GM19468 (cell line): ENCODE results near the gene S100A2.

ENCODE experiments used
- ATAC-seq: cut with Tn5 transposase; IDR thresholded peaks from one replicate; pipeline ENCODE4 v1.9.1; 2021; ENCODE audit warnings: mild to moderate bottlenecking, moderate library complexity, moderate number of reproducible peaks; ENCODE audit not compliant: unreplicated experiment; ENCODE audit errors: extremely low read depth

S100A2 gene

GRCh38 chr1:153565529-153566374, at the start of gene S100A2:
Gene S100A2, minus strand, starts transcription at chr1:153565844. Its CDS starts 1,967 bp downstream, at chr1:153563877.
- no peak for ATAC-seq

DNA sequence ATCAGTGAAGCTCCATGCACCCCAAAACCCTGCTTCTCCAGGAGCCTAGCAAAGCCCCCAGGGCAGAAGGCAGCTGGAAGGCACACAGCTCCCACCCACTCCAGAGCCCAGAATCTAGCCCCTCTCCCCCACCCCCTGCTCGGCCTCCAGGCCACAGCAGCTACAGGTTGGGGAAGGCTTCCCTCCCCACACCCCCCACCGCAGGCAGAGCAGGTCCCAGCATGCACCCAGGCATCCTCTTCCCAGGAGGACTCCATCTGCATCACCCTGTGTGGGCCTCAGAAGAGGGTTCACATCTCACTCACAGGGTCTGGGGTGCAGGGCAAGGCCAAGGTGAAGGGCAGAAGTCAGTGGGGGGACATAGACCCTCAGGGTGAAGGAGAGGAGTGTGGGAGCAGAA, 49.8 kb upstream of the S100A2 start:
- no peak for ATAC-seq

- no peak for ATAC-seq
Observed at GRCh38 chr1:153614906-153615305, 49.3 kb upstream of the S100A2 start.

DNA sequence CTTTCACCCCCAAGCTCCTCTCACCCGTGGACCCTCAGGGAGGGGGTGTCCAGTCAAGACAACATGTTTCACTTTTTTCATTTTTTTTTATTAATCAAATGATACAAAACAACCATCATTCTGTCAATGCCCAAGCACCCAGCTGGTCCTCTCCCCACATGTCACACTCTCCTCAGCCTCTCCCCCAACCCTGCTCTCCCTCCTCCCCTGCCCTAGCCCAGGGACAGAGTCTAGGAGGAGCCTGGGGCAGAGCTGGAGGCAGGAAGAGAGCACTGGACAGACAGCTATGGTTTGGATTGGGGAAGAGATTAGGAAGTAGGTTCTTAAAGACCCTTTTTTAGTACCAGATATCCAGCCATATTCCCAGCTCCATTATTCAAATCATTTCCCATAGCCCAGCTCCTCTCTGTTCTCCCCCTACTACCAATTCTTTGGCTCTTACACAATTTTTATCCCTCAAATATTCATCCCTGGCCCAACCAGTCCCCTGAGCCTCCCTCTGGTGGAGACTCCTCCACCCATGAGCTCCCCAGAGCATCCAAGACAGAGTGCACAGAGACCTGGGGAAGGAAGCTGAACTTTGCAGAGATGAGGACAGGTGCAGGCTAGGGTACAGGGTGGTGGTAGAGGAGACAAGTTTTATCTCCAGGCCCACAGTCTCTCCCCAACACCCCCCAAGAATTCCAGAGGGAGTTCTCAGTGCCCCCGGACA, 48.7 kb upstream of the S100A2 start:
- ATAC-seq = no peak

DNA sequence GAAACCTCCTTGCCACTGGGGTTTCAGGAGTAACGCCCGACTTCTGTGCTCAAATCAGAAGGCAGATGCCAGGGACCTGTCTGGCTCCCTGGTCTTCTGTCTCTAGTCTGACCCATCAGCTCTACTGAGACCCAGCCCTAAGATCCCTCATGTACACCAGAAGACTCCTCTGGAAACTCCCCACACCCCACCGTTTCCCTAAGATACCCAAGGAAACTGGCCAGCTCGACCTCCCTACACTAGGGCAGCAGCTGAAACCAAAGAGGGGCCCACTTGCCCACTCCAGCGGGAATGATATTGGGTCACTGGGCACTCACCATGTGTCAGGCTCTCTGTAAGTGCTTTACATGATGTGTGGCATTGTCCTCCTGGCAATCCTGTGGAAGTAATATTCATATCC, 47.8 kb upstream of the S100A2 start:
- ATAC-seq = no peak

DNA sequence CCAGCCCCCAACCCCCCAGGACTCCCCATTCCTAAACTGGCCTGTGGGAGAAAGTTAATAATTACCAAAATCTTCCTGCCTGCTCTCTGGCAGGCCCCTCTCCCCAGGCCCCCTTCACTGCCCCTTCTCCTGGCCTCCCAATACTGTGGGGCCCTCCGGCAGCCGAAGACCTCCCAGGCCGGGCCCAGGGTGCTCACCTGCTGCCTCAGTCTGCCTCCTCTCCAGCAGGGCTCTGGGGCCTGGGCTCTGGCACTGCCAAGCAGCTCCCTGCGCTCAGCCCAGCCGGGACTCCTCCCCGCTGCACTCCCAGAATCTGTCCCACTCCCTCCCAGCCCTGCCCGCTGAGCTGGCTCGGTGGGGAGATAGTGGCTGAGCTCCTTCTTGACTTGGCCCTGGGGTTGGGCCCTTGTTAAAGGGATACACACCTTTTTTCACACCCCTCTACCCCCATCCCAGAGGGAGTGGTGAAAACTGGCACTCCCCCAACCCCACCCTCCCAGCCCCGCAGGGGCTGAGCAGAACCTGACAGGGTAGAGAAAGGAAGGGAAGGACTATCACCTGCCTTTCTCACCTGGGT, 47.2 kb upstream of the S100A2 start, which contains the start of gene S100A16:
TSS of gene S100A16 (minus strand) at position 383 of the 577 bp plus-strand sequence. CDS start 4,986 bp downstream, outside the sequence.
- no peak for ATAC-seq

- no peak for ATAC-seq
Observed at GRCh38 chr1:153612111-153612754, 46.6 kb upstream of the S100A2 start.

DNA sequence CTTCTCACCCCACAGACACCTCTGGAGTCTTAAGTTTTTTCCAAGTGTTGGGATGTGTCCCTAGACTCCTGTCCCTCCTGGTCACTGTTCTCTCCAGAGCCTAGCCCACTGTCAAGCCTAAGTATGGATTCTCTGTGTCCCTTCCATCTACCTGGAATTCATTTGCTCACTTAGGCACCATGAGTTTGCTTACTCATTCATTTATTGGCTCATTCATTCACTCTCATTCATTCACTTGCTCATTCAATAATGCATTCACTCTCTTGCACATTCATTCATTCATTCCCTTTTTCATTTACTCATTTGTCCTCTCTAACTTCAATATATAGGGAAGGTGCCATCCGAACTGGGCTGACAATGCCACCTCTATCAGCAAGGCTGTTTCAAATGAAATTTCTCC, 45.7 kb upstream of the S100A2 start:
- no peak for ATAC-seq

- no peak for ATAC-seq
Observed at GRCh38 chr1:153610811-153611301, 45.2 kb upstream of the S100A2 start.

DNA sequence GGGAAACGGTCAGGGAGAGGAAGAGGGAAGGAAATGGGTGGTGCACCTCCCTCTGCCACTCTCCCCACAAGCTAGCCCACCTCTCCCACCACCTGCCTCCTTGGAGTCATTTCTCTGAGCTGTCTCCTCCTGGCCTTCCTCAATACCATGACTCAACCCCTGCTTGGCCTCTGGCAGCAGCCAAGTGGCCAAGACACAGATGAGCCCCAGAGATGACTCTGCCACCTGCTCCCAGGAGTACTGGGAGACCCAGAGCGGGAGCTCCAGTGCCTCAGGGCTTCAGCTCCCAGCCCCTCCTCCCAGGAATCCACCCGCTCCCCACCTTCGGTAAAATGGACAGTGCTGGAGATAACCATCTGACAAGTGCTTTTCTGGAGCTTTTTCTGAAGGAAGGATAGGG, 44.7 kb upstream of the S100A2 start:
- ATAC-seq = no peak

DNA sequence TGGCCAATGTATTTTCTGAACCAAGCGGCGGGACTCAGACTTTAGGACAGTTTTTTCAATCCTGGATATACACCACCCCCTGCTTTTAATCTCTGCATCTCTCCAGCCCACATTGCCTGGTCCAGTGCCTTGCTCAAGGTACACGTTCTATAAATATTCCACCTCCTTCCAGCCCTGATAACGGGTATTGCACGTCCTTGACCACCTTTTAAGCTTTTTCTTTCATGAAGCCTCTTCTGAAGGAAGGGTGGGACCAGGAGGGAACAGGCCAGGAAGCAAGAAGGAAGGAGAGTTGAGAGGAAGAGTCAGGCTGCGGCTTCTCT, 43.9 kb upstream of the S100A2 start:
- ATAC-seq = no peak

DNA sequence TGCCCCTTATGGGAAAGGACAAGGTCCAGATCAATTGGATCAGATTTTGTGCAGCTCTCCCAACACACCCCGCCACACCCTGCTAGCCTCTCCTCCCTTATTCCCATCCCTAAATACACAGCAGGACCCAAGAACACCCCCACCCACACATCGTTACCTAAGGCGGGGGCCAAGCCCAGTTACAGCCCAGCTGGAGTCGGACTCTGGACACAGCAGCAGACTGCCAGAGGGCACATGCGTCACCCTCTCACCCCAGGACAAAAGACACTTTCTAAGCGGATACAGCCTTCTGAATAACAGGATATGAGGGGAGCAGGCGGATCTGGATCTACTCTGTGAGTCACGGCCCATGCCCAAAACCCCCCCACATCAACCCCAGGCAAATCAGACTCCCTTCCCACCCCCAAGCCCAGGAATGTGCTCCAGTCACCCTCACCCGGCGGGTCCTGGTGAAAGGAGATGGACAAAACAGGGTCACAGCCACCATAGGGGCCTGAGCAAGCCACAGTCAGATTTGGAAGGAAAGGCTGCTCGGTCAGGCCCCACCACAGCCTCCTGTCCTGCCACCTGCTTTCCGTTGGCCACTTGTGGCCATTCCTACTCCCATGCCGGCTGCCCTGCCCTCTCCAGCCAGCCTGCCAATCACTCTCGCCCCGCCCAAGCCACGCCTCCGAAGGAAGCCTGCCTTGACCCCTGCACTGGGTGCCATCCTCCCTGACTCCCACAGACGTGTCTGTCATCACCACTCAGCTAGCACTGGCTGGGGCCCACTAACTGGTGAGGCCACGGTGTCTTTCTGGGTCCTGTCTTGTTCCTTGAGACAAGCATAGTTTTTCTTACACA, 43.3 kb upstream of the S100A2 start:
- ATAC-seq = no peak

DNA sequence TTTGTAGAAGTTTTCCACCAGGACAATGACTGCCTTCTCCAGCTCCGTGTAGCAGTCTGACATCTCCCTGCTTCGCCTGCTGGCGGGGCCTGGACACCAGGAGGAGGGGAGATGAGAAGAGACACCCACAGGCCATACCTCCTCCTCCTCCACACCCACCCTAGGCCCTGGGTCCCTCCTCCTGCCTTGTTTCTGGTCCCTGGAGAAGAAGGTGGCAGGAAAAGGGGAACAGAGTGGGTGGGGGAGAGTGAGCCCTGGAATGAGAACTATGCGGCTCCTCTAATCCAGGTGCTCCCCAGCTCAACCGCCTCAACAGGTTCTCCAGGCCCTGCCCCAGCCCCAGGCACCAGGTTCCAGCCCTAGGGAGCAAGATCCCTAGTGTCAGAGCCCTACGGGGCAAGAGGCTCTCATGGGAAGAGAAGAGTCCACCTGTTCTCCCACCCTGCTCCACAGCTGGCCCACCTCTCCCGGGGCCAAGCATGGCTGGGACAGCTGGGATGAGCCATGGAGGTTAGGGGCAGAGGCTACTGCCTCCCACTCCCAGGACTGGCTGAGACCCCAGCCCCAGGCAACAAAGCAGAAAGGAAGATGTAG, 42.5 kb upstream of the S100A2 start:
- ATAC-seq = no peak

- no peak for ATAC-seq
Observed at GRCh38 chr1:153607381-153607780, 41.7 kb upstream of the S100A2 start.

GRCh38 chr1:153606194-153606593, 40.5 kb upstream of the S100A2 start:
- ATAC-seq = no peak

- no peak for ATAC-seq
Observed at GRCh38 chr1:153602749-153603148, 37.1 kb upstream of the S100A2 start.

DNA sequence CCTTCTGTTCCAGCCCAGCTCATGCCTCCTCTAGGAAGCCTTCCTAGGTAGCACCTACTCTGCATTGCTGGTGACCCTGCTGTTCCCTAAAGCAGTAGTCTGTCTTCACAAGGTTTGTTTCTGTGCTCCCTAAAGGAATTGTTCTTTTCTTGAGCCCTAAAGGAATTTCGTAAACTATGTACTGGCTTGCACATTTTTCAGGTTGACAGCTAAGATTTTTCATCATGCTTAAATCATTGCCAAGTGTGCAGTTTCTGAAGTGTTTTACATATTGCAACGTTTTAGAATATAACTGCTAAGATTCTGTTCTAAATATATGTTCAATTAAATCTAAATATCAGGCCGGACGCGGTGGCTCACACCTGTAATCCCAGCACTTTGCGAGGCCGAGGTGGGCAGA, 34.2 kb upstream of the S100A2 start:
- no peak for ATAC-seq

DNA sequence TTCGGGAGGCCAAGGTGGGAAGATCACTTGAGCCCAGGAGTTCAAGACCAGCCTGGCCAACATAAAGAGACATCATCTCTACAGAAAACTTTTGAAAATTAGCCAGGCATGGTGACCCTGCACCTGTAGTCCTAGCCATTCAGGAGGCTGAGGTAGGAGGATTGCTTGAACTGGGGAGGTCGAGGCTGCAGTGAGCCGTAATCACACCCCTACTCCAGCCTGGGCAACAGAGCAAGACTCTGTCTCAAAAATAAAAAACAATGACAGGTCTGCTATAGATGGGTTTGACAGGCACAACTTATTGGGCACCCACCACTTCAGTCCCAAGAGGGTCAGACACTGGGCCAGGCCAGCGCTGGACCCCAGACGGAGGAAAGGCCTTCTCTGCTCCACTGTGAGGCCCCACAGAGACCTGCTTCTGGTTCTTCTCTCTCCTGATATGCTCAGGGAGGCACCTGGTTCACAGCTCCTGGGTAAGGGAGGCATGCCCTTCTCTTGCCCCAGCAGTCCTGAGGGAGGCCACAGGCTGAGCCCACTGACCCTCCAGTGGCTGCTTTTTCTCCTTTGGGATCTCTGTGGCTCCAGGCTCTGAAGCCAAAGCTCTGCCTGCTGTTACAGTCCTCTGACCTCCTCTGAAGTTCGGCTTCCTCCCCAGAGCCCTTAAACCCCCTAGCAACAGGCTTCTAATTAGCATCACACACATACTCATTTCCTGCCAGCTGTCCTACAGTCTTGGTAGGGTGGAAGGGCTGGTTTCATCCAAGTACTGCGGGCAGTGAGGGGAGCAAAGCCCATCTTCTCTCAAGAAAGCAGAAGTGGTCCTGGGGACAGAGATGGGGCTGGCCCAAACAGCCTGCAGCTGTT, 32.9 kb upstream of the S100A2 start:
- ATAC-seq = peak; percentile 92
